ENCODE data around the gene MYO7B. TPM values are rescaled to one million over a fixed set of nuclear protein-coding genes. Genes with fewer than 3 reads are reported as not detected.
A peak's percentile ranks its signal among the peaks of the same experiment; 100 is the strongest.

MYO7B gene
- total and polyA plus RNA-seq, 2 experiments from 2014 or later = 17.6 to 20.1 TPM

DNA sequence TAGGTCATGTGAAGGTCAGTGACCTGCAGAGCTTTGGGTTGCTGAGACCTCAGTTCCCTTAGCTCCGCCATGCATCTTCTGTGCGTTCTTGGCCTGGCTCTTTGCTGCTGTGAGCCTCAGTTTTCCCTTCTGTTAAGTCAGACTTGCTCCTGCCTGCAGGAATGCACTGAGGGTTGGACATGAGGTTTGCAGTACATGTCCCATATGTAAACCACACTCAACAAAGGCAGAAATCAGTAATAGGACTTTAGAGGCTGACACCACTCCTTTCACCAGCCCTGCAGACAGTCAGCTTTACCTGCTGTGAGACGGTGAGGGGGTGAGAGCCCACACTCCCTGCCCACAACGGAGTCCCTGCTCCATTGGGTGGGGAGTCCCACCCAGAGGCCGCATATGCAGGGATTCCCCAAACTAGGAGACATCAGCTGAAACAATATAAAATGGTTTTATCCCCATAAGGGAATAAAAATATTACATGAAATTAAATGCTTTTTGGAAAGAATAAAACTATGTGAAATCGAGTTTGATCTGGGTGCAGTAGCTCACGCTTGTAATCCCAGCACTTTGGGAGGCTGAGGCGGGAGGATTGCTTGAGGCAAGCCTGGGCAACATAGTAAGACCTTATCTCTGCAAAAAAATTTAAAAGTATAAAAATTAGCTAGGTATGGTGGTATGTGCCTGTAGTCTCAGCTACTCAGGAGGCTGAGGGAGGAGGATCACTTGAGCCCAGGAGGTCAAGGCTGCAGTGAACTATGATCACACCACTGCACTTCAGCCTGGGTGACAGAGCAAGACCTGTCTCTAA is 55.1 kb downstream of the MYO7B start:
- no peak overlapping the region for H3K4me3 ChIP-seq
- H3K36me3 ChIP-seq (replicated peaks; ENCODE audit: insufficient read depth, low read depth) = no peaks in the 10 kb centered on the region
- no peak for DNase-seq (ENCODE audit: low spot score)
- no peaks in the 10 kb centered on the region for H4K20me1 ChIP-seq (ENCODE audit: insufficient read depth, poor library complexity, severe bottlenecking)
- no peak overlapping the region for H3K4me2 ChIP-seq
- no peak overlapping the region for H3K27ac ChIP-seq
- no peaks in the 10 kb centered on the region for H3K9me2 ChIP-seq (replicated peaks; ENCODE audit: insufficient read depth)
- no peaks in the 10 kb centered on the region for H3K79me2 ChIP-seq
- no peaks in the 10 kb centered on the region for H3K9me3 ChIP-seq (ENCODE audit: low read depth)
- no peak overlapping the region for H2AFZ ChIP-seq
- TF ChIP-seq, protein P1, sequence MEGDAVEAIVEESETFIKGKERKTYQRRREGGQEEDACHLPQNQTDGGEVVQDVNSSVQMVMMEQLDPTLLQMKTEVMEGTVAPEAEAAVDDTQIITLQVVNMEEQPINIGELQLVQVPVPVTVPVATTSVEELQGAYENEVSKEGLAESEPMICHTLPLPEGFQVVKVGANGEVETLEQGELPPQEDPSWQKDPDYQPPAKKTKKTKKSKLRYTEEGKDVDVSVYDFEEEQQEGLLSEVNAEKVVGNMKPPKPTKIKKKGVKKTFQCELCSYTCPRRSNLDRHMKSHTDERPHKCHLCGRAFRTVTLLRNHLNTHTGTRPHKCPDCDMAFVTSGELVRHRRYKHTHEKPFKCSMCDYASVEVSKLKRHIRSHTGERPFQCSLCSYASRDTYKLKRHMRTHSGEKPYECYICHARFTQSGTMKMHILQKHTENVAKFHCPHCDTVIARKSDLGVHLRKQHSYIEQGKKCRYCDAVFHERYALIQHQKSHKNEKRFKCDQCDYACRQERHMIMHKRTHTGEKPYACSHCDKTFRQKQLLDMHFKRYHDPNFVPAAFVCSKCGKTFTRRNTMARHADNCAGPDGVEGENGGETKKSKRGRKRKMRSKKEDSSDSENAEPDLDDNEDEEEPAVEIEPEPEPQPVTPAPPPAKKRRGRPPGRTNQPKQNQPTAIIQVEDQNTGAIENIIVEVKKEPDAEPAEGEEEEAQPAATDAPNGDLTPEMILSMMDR (IDR thresholded peaks at IDR 0.05; ENCODE audit: poor library complexity) = no peak
- TF ChIP-seq EZH2 (IDR thresholded peaks at IDR 0.05; ENCODE audit: borderline replicate concordance) = no peak
- TF ChIP-seq EZH2phosphoT487 (IDR thresholded peaks at IDR 0.05; ENCODE audit: low read depth, severe bottlenecking, unreplicated experiment) = no peak
- no peaks in the 10 kb centered on the region for H3K27me3 ChIP-seq
- WGBS (ENCODE audit: low lambda C conversion rate, missing lambda C conversion rate) = 89% methylated on average over 8 of the region's 8 CpGs
- no peaks in the 10 kb centered on the region for H3K4me1 ChIP-seq (ENCODE audit: insufficient read depth)

DNA sequence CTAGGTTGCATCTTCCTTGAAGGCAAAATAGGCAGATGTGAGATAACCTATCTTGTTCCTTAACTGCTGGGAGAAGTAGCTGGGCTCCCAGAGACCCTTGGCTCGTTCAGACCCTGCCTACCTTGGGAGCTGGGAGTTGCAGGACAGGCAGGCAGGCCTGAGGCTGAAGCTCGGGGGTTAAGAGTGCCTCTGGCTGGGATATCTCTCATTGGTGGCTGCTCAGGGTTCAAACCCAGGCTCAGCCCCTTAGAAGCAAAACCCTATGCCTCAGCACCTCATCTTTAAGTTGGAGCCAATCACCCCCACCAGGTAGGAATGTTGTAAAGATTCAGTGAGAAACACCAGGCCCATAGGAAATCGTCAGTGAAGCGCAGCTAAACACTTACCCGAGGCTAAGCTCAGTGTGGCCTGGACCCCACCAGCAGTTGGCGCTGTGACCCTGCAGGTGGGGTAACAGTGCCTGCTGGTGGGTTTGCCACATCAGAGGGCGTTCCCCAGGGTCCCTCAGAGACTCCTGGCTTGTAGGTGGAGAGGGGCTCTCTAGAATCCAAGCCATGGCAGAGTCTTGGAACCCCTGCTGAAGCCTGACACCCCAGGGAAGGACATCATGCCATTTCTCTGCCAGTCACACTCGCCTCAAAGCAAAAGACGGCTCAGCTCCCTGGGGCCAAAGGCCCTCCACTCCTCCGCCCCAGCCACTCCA is 55.9 kb downstream of the MYO7B start:
- TF ChIP-seq EZH2 (IDR thresholded peaks at IDR 0.05; ENCODE audit: borderline replicate concordance) (no peak), EZH2phosphoT487 (IDR thresholded peaks at IDR 0.05; ENCODE audit: low read depth, severe bottlenecking, unreplicated experiment) (no peak)
- TF ChIP-seq, protein P1 (IDR thresholded peaks at IDR 0.05; ENCODE audit: poor library complexity) = peak; percentile 68
- H4K20me1 ChIP-seq (ENCODE audit: insufficient read depth, poor library complexity, severe bottlenecking) = no peaks in the 10 kb centered on the region
- no peaks in the 10 kb centered on the region for H3K9me2 ChIP-seq (replicated peaks; ENCODE audit: insufficient read depth)
- peak; percentile 69 for DNase-seq (ENCODE audit: low spot score)
- no peaks in the 10 kb centered on the region for H3K4me1 ChIP-seq (ENCODE audit: insufficient read depth)
- H3K27ac ChIP-seq = no peak overlapping the region
- no peaks in the 10 kb centered on the region for H3K36me3 ChIP-seq (replicated peaks; ENCODE audit: insufficient read depth, low read depth)
- no peak overlapping the region for H3K4me3 ChIP-seq
- no peaks in the 10 kb centered on the region for H3K9me3 ChIP-seq (ENCODE audit: low read depth)
- H2AFZ ChIP-seq = no peak overlapping the region
- H3K27me3 ChIP-seq = no peaks in the 10 kb centered on the region
- 52% methylated on average over 10 of the region's 10 CpGs for WGBS (ENCODE audit: low lambda C conversion rate, missing lambda C conversion rate)
- no peaks in the 10 kb centered on the region for H3K79me2 ChIP-seq
- H3K4me2 ChIP-seq = no peak overlapping the region

DNA sequence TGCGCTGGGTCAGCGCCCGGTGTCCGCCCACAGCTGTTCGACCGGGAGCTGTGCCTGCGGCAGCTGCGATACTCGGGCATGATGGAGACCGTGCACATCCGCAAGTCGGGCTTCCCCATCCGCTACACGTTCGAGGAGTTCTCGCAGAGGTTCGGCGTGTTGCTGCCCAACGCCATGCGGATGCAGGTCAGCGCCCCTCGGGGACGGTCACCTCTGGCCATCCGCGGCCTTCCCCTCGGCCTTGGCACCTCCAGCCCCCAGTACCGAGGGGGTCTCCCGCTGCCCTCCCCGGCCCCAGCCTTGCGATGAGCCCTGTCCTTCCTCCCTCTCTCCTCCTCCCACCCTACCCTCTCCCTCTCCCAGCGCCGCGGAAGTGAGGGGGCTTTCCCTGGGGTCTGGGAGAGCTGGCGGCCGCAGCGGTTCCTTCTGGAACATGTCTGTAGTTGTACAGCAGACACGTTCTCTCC is 57.3 kb downstream of the MYO7B start:
- 96% methylated on average over 26 of the region's 37 CpGs for WGBS (ENCODE audit: low lambda C conversion rate, missing lambda C conversion rate)
- TF ChIP-seq EZH2 (IDR thresholded peaks at IDR 0.05; ENCODE audit: borderline replicate concordance) (no peak), EZH2phosphoT487 (IDR thresholded peaks at IDR 0.05; ENCODE audit: low read depth, severe bottlenecking, unreplicated experiment) (no peak)
- TF ChIP-seq, protein P1 (IDR thresholded peaks at IDR 0.05; ENCODE audit: poor library complexity) = no peak
- DNase-seq (ENCODE audit: low spot score) = no peak
- Histone ChIP-seq H3K9me3 (ENCODE audit: low read depth) (no peaks in the 10 kb centered on the region), H3K9me2 (replicated peaks; ENCODE audit: insufficient read depth) (no peaks in the 10 kb centered on the region), H3K4me3 (no peak overlapping the region), H3K27ac (no peak overlapping the region), H3K79me2 (no peaks in the 10 kb centered on the region), H3K27me3 (no peaks in the 10 kb centered on the region), H3K36me3 (replicated peaks; ENCODE audit: insufficient read depth, low read depth) (no peaks in the 10 kb centered on the region), H3K4me1 (ENCODE audit: insufficient read depth) (no peaks in the 10 kb centered on the region), H3K4me2 (no peak overlapping the region), H4K20me1 (ENCODE audit: insufficient read depth, poor library complexity, severe bottlenecking) (no peaks in the 10 kb centered on the region), H2AFZ (no peak overlapping the region)

Measured in hepatocyte (in vitro differentiated cells).